Activated CD8-positive, alpha-beta T cell treated with anti-CD3 and anti-CD28 coated beads for 36 hours (primary cell): Measurements from ENCODE around the gene ADGRV1. TPM values are rescaled to one million over a fixed set of nuclear protein-coding genes. Genes with fewer than 3 reads are reported as not detected.

Source experiments
- ATAC-seq: fragments of 200-7000 bp; cut with Tn5 transposase; one replicate; pipeline ENCODE4 v1.10.0; 2021; ENCODE audit warnings: mild to moderate bottlenecking, moderate library complexity
- CTCF ChIA-PET: fragments of 350-600 bp; sonication (Branson Sonifier 250); formaldehyde crosslinking; loops from one replicate; lab custom pipeline; 2021; ENCODE audit warnings: antibody characterized with exemption; lab: Charles Lee
- POLR2A ChIA-PET: fragments of 350-600 bp; sonication (Branson Sonifier 250); formaldehyde crosslinking; loops from one replicate; lab custom pipeline; 2021; ENCODE audit warnings: antibody characterized with exemption; lab: Charles Lee
- DNase-seq: peaks from one replicate; pipeline ENCODE4 v3.0.0-alpha.2; 2020
- H3K27ac Mint-ChIP-seq: one replicate; pipeline ENCODE4 v1.8.0; 2021; ENCODE audit warnings: mild to moderate bottlenecking, mixed read lengths
- H3K27me3 Mint-ChIP-seq: one replicate; pipeline ENCODE4 v1.8.0; 2021; ENCODE audit warnings: mixed read lengths
- H3K36me3 Mint-ChIP-seq: one replicate; pipeline ENCODE4 v1.8.0; 2021; ENCODE audit warnings: low read depth, mixed read lengths
- H3K4me1 Mint-ChIP-seq: one replicate; pipeline ENCODE4 v1.8.0; 2021; ENCODE audit warnings: low read depth, mixed read lengths
- H3K4me3 Mint-ChIP-seq: one replicate; pipeline ENCODE4 v1.8.0; 2021; ENCODE audit warnings: mild to moderate bottlenecking, moderate library complexity, mixed read lengths
- H3K9me3 Mint-ChIP-seq: one replicate; pipeline ENCODE4 v1.8.0; 2021; ENCODE audit warnings: mixed read lengths
- intact Hi-C: fragments of 100-400 bp; cut with micrococcal nuclease; formaldehyde crosslinking; loops from one replicate; pipeline ENCODE4 v1.10.0; 2022
- total RNA-seq, 2 experiments: library from RNA; stranded (reverse); gene quantifications; one replicate each; pipeline ENCODE4 v1.2.3, GENCODE V29; 2021
- TF ChIP-seq, protein P1 (sequence below): fragments of 200-600 bp; IDR thresholded peaks from one replicate; pipeline ENCODE4 v1.8.0; 2022; ENCODE audit warnings: antibody characterized with exemption, mild to moderate bottlenecking

ADGRV1 gene
- total RNA-seq, 2 experiments from 2014 or later: 0.18 TPM; not detected in 1

DNA sequence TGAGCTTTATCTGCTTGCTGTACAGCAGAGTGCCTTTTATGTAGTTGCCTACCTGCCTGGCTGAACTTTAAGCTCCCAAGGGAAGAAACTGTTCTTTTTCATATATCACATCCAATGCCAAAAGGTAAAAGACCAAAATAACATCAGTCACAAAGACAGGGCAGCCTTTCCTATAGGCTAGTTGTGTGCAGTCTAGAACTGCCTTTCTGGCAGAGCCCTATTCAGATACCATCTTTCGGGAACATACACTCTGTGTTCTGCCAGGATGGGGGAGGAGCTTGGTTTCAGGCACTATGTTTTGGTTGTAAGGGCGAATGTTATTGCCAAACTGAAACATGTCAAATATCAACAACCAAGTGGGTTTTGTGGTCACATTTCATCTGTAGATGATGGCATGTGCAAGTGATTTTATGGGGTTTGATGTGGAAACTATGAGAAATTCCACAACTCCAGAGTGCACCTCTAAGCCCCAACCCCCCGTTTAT, 314.5 kb downstream of the ADGRV1 start:
- POLR2A ChIA-PET: interaction anchor here (1.0 kb wide), 1 partner anchor 509 kb away, joined by 3 read pairs; no protein-coding TSS in a partner anchor
- no peaks in the 10 kb centered on the region for H3K36me3 Mint-ChIP-seq
- H3K4me1 Mint-ChIP-seq: peaks cover 40% of the 10 kb centered on the region
- ATAC-seq (peak; percentile 81), DNase-seq (peak; percentile 45)
- no peak overlapping the region for H3K27ac Mint-ChIP-seq
- H3K27me3 Mint-ChIP-seq: peaks cover 21% of the 10 kb centered on the region
- TF ChIP-seq, protein P1, sequence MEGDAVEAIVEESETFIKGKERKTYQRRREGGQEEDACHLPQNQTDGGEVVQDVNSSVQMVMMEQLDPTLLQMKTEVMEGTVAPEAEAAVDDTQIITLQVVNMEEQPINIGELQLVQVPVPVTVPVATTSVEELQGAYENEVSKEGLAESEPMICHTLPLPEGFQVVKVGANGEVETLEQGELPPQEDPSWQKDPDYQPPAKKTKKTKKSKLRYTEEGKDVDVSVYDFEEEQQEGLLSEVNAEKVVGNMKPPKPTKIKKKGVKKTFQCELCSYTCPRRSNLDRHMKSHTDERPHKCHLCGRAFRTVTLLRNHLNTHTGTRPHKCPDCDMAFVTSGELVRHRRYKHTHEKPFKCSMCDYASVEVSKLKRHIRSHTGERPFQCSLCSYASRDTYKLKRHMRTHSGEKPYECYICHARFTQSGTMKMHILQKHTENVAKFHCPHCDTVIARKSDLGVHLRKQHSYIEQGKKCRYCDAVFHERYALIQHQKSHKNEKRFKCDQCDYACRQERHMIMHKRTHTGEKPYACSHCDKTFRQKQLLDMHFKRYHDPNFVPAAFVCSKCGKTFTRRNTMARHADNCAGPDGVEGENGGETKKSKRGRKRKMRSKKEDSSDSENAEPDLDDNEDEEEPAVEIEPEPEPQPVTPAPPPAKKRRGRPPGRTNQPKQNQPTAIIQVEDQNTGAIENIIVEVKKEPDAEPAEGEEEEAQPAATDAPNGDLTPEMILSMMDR: no peak
- no peaks in the 10 kb centered on the region for H3K9me3 Mint-ChIP-seq
- no peak overlapping the region for H3K4me3 Mint-ChIP-seq
- CTCF ChIA-PET: interaction anchor here (1.0 to 1.7 kb wide), 4 partner anchors 9 to 547 kb away, joined by 3 to 5 read pairs (median 4); no protein-coding TSS in a partner anchor
- intact Hi-C loops: no loop called here

DNA sequence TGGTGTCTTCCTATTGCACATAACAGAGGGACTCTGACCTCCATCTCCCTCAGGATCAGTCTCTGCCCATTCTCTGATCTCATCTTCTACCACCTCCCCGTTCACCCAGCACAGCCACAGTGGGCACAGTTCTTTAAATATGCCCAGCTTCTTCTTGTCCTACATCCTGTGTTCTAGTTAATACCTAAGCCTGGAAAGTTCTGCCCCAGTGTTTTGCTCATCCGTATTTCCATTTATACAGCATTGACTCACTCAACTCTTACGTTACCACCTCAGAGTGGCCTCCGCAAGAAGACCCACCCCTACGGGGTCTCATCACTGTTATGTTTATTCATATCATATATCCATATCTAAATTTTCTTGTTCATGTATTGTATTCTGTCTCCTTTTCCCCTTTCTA, 315.5 kb downstream of the ADGRV1 start:
- ChIA-PET CTCF (interaction anchor here (1.0 to 3.0 kb wide), 3 partner anchors 8 to 546 kb away, joined by 3 to 13 read pairs (median 5); no protein-coding TSS in a partner anchor), POLR2A (no interaction called here)
- DNase-seq: no peak
- H3K27me3 Mint-ChIP-seq: peaks cover 19% of the 10 kb centered on the region
- intact Hi-C loops: no loop called here
- ATAC-seq: no peak
- no peaks in the 10 kb centered on the region for H3K9me3 Mint-ChIP-seq
- H3K36me3 Mint-ChIP-seq: no peaks in the 10 kb centered on the region
- no peak overlapping the region for H3K27ac Mint-ChIP-seq
- peaks cover 40% of the 10 kb centered on the region for H3K4me1 Mint-ChIP-seq
- no peak overlapping the region for H3K4me3 Mint-ChIP-seq
- TF ChIP-seq, protein P1: no peak

DNA sequence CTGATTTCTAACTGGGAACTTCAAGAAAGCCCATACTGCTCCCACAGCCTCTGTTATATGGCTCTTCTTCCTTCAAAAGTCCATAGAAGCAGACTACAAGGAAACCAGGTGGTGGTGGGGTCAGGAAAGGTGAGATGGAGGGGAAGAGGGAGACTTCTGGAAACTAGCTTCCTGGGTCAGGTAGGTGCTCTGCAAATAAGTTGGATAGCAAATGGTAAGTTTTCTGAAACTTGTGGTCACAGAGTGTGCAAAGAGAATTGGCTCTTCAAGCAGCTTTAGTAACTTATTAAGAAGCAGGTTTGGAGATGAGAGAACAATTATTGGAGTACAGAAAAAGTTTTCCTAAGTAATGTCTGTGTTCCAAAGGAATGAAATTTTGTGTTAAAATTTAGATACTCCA, 316.9 kb downstream of the ADGRV1 start:
- no peak for ATAC-seq
- H3K4me3 Mint-ChIP-seq: no peak overlapping the region
- ChIA-PET CTCF (interaction anchor here (1.3 to 3.0 kb wide), 2 partner anchors 10 to 57 kb away, joined by 3 to 13 read pairs; no protein-coding TSS in a partner anchor), POLR2A (no interaction called here)
- H3K9me3 Mint-ChIP-seq: no peaks in the 10 kb centered on the region
- no peaks in the 10 kb centered on the region for H3K36me3 Mint-ChIP-seq
- no peak for DNase-seq
- H3K27ac Mint-ChIP-seq: no peak overlapping the region
- peaks cover 17% of the 10 kb centered on the region for H3K27me3 Mint-ChIP-seq
- intact Hi-C loops: no loop called here
- TF ChIP-seq, protein P1: no peak
- peaks cover 32% of the 10 kb centered on the region for H3K4me1 Mint-ChIP-seq

DNA sequence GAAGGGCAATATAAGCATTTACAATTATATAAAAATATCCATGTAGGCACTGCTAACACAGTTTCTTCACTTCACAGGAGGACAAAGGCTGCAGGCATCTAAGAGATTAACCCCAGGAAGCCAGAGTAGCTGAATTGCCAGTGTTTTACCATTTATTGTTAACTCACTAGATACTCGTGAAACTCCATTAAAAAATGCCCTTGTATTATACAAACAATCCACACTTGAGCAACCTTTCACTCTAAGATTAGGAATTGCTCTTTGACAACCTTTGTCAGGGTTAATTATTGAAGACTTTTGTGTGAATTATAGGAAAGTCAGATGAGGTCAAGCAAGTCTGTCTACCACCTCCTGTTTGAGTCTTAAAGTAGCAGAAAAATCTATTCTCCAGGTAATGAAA, 317.8 kb downstream of the ADGRV1 start:
- DNase-seq (no peak), ATAC-seq (no peak)
- Mint-ChIP-seq H3K4me3 (no peak overlapping the region), H3K4me1 (peaks cover 27% of the 10 kb centered on the region), H3K9me3 (no peaks in the 10 kb centered on the region), H3K27ac (no peak overlapping the region), H3K27me3 (peaks cover 17% of the 10 kb centered on the region), H3K36me3 (no peaks in the 10 kb centered on the region)
- CTCF ChIA-PET: interaction anchor here (1.3 to 3.0 kb wide), 2 partner anchors 11 to 56 kb away, joined by 3 to 13 read pairs; no protein-coding TSS in a partner anchor
- TF ChIP-seq, protein P1: no peak
- intact Hi-C loops: no loop called here
- POLR2A ChIA-PET: no interaction called here

DNA sequence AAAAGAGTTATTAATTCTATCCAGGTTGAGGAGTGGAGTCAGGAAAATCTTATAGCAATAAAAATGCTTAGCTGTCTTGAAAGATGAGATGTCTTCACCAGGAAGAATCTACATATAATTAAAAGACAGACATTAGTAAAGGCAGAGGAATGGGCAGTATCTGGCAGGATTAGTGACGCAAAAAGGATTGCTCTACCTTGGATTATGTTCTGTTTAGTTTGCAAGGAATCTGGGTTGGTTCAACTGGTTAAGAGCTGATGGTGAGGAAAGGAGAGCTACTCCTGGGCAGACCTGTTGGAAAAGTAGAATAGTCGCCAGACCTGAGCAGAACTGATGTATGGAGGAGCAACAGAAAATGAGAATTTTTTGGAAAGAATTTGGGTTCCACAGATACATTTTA, 318.5 kb downstream of the ADGRV1 start:
- Mint-ChIP-seq H3K36me3 (no peaks in the 10 kb centered on the region), H3K27me3 (peaks cover 17% of the 10 kb centered on the region), H3K27ac (no peak overlapping the region), H3K4me3 (no peak overlapping the region), H3K4me1 (peaks cover 21% of the 10 kb centered on the region), H3K9me3 (no peaks in the 10 kb centered on the region)
- POLR2A ChIA-PET: no interaction called here
- ATAC-seq (no peak), DNase-seq (no peak)
- intact Hi-C loops: no loop called here
- TF ChIP-seq, protein P1: no peak
- CTCF ChIA-PET: no interaction called here
